SK-N-SH (cell line): ENCODE measurements around the gene GDA. TPM values are rescaled to one million over a fixed set of nuclear protein-coding genes. Genes with fewer than 3 reads are reported as not detected.

Source experiments
- CTCF ChIA-PET: fragments of 300-600, 350-600 bp; formaldehyde crosslinking; extraction: SDS; loops from one replicate; lab custom pipeline; 2021; lab: Yijun Ruan, JAX
- POLR2A ChIA-PET: fragments of 350-600 bp; sonication (Branson Sonifier 250); formaldehyde crosslinking; extraction: SDS; loops from one replicate; lab custom pipeline; 2020; ENCODE audit warnings: antibody characterized with exemption, inconsistent platforms; lab: Yijun Ruan, JAX
- DNase-seq: peaks from one replicate; pipeline ENCODE4 v3.0.0; 2012
- H2AFZ ChIP-seq: fragments of 200-600 bp; sonication (generic); 2 replicates; pipeline ENCODE4 v1.8.1; 2016; ENCODE audit warnings: antibody characterized with exemption, mild to moderate bottlenecking, low read depth
- H3F3A ChIP-seq: fragments of 200-600 bp; sonication (generic); replicated peaks from 2 replicates; pipeline ENCODE3; 2016; ENCODE audit warnings: antibody characterized with exemption, mild to moderate bottlenecking; ENCODE audit not compliant: insufficient read depth
- H3K27ac ChIP-seq, 2 experiments: fragments of 200-500 bp in 1 of 2; fragments of 200-600 bp in 1 of 2; sonication (Bioruptor generic) in 1 of 2; sonication (generic), shearing (Covaris generic) in 1 of 2; 2 replicates each; pipeline versions ENCODE4 v1.5.1 to v1.6.1; 2014 to 2016; ENCODE audit warnings: low read depth in 2 of 2, inconsistent platforms in 1 of 2, low read length in 1 of 2, mild to moderate bottlenecking in 1 of 2, mixed read lengths in 1 of 2
- H3K27me3 ChIP-seq: fragments of 200-600 bp; sonication (generic), shearing (Covaris generic); 2 replicates; pipeline ENCODE4 v1.6.1; 2016; ENCODE audit warnings: mixed run types; ENCODE audit not compliant: insufficient read depth
- H3K36me3 ChIP-seq, 2 experiments: fragments of 200-500 bp in 1 of 2; fragments of 200-600 bp in 1 of 2; sonication (Bioruptor generic) in 1 of 2; sonication (generic) in 1 of 2; replicated peaks in 1 of 2; 2 replicates each; pipeline versions ENCODE3 to v1.5.1; 2014 to 2016; ENCODE audit warnings: low read length in 1 of 2, mild to moderate bottlenecking in 1 of 2; ENCODE audit not compliant: insufficient read depth in 2 of 2, control insufficient read depth in 1 of 2
- H3K4me1 ChIP-seq, 2 experiments: fragments of 200-500 bp in 1 of 2; fragments of 200-600 bp in 1 of 2; sonication (Bioruptor generic) in 1 of 2; sonication (generic), shearing (Covaris generic) in 1 of 2; 2 replicates each; pipeline versions ENCODE4 v1.5.1 to v1.6.1; 2014 to 2016; ENCODE audit warnings: low read depth in 1 of 2, low read length in 1 of 2, mixed run types in 1 of 2; ENCODE audit not compliant: insufficient read depth in 2 of 2, control insufficient read depth in 1 of 2
- H3K4me2 ChIP-seq: fragments of 200-600 bp; sonication (generic), shearing (Covaris generic); 2 replicates; pipeline ENCODE4 v1.6.1; 2017; ENCODE audit warnings: mixed run types
- H3K4me3 ChIP-seq, 2 experiments: fragments of 200-500 bp in 1 of 2; fragments of 200-600 bp in 1 of 2; sonication (Bioruptor generic) in 1 of 2; sonication (generic), shearing (Covaris generic) in 1 of 2; 2 replicates each; pipeline versions ENCODE4 v1.5.1 to v1.8.1; 2014 to 2016; ENCODE audit warnings: low read depth in 2 of 2, inconsistent platforms in 1 of 2, low read length in 1 of 2, mild to moderate bottlenecking in 1 of 2, mixed read lengths in 1 of 2, moderate library complexity in 1 of 2
- H3K79me2 ChIP-seq: fragments of 200-600 bp; sonication (generic); 2 replicates; pipeline ENCODE4 v1.8.1; 2017; ENCODE audit warnings: mild to moderate bottlenecking; ENCODE audit not compliant: insufficient read depth
- H3K9ac ChIP-seq: fragments of 200-600 bp; sonication (generic); 2 replicates; pipeline ENCODE4 v1.6.1; 2017; ENCODE audit warnings: mixed run types
- H3K9me2 ChIP-seq: fragments of 200-600 bp; sonication (generic); 2 replicates; pipeline ENCODE4 v1.6.1; 2017; ENCODE audit warnings: mixed run types
- H3K9me3 ChIP-seq: fragments of 200-600 bp; sonication (generic); 2 replicates; pipeline ENCODE4 v1.6.1; 2017; ENCODE audit warnings: mixed run types, mild to moderate bottlenecking, moderate library complexity
- H4K20me1 ChIP-seq: fragments of 200-600 bp; sonication (generic); 2 replicates; pipeline ENCODE4 v1.6.1; 2017; ENCODE audit warnings: mild to moderate bottlenecking, mixed run types; ENCODE audit not compliant: insufficient read depth
- ELF1 ChIP-seq: IDR thresholded peaks from 2 replicates; pipeline ENCODE4 v1.4.0; 2012
- FOSL2 ChIP-seq: IDR thresholded peaks from 2 replicates; pipeline ENCODE4 v1.4.0; 2012; ENCODE audit warnings: low read depth, mild to moderate bottlenecking, moderate library complexity, borderline replicate concordance
- FOXJ3 ChIP-seq: sonication (generic); formaldehyde crosslinking; IDR thresholded peaks from 2 replicates; pipeline ENCODE4 v1.5.1; 2020; ENCODE audit warnings: mild to moderate bottlenecking, missing genetic modification reagents
- FOXM1 ChIP-seq: IDR thresholded peaks from 2 replicates; pipeline ENCODE4 v1.4.0; 2012; ENCODE audit warnings: low read depth, mild to moderate bottlenecking
- GABPA ChIP-seq: IDR thresholded peaks from 2 replicates; pipeline ENCODE4 v1.4.0; 2012; ENCODE audit warnings: low read depth, mild to moderate bottlenecking
- MAX ChIP-seq: IDR thresholded peaks from 2 replicates; pipeline ENCODE4 v1.4.0; 2012; ENCODE audit warnings: low read depth
- MXI1 ChIP-seq: IDR thresholded peaks from 2 replicates; pipeline ENCODE4 v1.6.1; 2012; ENCODE audit warnings: mild to moderate bottlenecking, low read depth, low read length, improper control_type of control experiment
- NFIC ChIP-seq: IDR thresholded peaks from 2 replicates; pipeline ENCODE4 v1.4.0; 2012; ENCODE audit warnings: borderline replicate concordance
- NRF1 ChIP-seq: IDR thresholded peaks from 2 replicates; pipeline ENCODE4 v1.6.1; 2012; ENCODE audit warnings: low read depth, mild to moderate bottlenecking, low read length
- PBX3 ChIP-seq: IDR thresholded peaks from 2 replicates; pipeline ENCODE4; 2012
- REST ChIP-seq: IDR thresholded peaks from 2 replicates; pipeline ENCODE4 v1.6.1; 2012; ENCODE audit warnings: mild to moderate bottlenecking, low read depth, low read length, moderate library complexity
- SMC3 ChIP-seq: IDR thresholded peaks from 2 replicates; pipeline ENCODE4 v1.6.1; 2012; ENCODE audit warnings: low read depth, low read length, improper control_type of control experiment
- YY1 ChIP-seq: IDR thresholded peaks from 2 replicates; pipeline ENCODE4 v1.4.0; 2012; ENCODE audit warnings: low read depth, mild to moderate bottlenecking
- WGBS: methylation state at CpG from one replicate; pipeline ENCODE4 v1.1.6; 2017; ENCODE audit warnings: low lambda C conversion rate; 5-methylcytosine and 5-hydroxymethylcytosine counted together
- polyA plus RNA-seq, 3 experiments: library from polyadenylated mRNA; depleted of rRNA; stranded (reverse); fragments of >200 nt; gene quantifications; 2 replicates each; pipeline ENCODE4 v1.2.3, GENCODE V29; 2012
- TF ChIP-seq, protein P1 (sequence below): fragments of 150-350 bp; IDR thresholded peaks from 2 replicates; pipeline ENCODE4 v1.6.1; 2017; ENCODE audit warnings: antibody characterized with exemption, low read length, low read depth, borderline replicate concordance

Gene GDA
- polyA plus RNA-seq, 1 of the 3 experiments (the other 2 are of a cell fraction): not detected

- Histone ChIP-seq H3K9ac (no peak overlapping the region), H4K20me1 (no peaks in the 10 kb centered on the region), H3F3A (no peaks in the 10 kb centered on the region), H3K4me1 (no peaks in the 10 kb centered on the region), H3K36me3 (no peaks in the 10 kb centered on the region), H3K9me3 (no peaks in the 10 kb centered on the region), H2AFZ (no peak overlapping the region), H3K79me2 (no peaks in the 10 kb centered on the region), H3K4me2 (no peak overlapping the region), H3K27me3 (peaks cover 1% of the 10 kb centered on the region; the same call in 1 of the 2 replicates), H3K27ac (no peak overlapping the region), H3K9me2 (no peaks in the 10 kb centered on the region), H3K4me3 (no peak overlapping the region)
- TF ChIP-seq REST (no peak), FOXM1 (no peak), GABPA (no peak), FOSL2 (no peak), MXI1 (no peak), PBX3 (no peak), NFIC (no peak), FOXJ3 (no peak), NRF1 (no peak), MAX (no peak), ELF1 (no peak), SMC3 (no peak), YY1 (no peak)
- POLR2A ChIA-PET: no interaction called here
- CTCF ChIA-PET: no interaction called here
- DNase-seq: no peak
- WGBS: 60% methylated on average over 8 of the region's 8 CpGs
Measured at GRCh38 chr9:72299017-72299603, 149.9 kb downstream of the GDA start.

DNA sequence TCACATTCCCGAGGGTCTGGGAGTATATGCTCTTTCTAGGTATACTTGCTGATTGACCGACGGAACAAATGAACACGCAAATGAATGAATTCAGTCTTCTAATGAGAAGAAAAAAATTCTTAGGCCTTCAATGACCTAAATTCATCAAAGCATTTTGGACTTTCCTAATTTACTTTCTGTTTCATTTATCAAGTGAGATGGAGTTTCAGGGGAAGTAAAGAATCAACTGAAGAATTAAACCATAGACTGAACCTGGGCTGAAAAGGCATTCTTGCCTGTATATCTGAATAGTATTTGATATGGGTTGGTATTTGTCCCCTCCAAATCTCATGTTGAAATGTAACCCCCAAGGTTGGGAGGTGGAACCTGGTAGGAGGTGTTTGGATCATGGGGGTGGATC is 151.6 kb downstream of the GDA start:
- Histone ChIP-seq H3K9me3 (no peaks in the 10 kb centered on the region), H3K4me1 (no peaks in the 10 kb centered on the region), H3K9ac (no peak overlapping the region), H4K20me1 (no peaks in the 10 kb centered on the region), H3K9me2 (no peaks in the 10 kb centered on the region), H3K79me2 (no peaks in the 10 kb centered on the region)
- no peak for DNase-seq
- TF ChIP-seq, protein P1, sequence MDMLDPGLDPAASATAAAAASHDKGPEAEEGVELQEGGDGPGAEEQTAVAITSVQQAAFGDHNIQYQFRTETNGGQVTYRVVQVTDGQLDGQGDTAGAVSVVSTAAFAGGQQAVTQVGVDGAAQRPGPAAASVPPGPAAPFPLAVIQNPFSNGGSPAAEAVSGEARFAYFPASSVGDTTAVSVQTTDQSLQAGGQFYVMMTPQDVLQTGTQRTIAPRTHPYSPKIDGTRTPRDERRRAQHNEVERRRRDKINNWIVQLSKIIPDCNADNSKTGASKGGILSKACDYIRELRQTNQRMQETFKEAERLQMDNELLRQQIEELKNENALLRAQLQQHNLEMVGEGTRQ: no peak
- TF ChIP-seq SMC3: no peak
- TF ChIP-seq, all 33 proteins: peak for 0
- H2AFZ ChIP-seq: no peak overlapping the region
- H3K4me2 ChIP-seq: no peak overlapping the region
- no peaks in the 10 kb centered on the region; the same call in 1 of the 2 replicates for H3K27me3 ChIP-seq
- no peak overlapping the region for H3K27ac ChIP-seq
- ChIA-PET CTCF (no interaction called here), POLR2A (no interaction called here)
- no peaks in the 10 kb centered on the region for H3K36me3 ChIP-seq
- H3F3A ChIP-seq: no peaks in the 10 kb centered on the region
- H3K4me3 ChIP-seq: no peak overlapping the region
- 66% methylated on average over 4 of the region's 4 CpGs for WGBS
